CD4-positive, alpha-beta T cell treated with Interleukin-6 at 100 ng/mL for 8 hours (primary cell): Measurements from ENCODE around the gene CNFN.
"Not testable (repeated sequence)": the region's sequence is repeated elsewhere in the genome, so short reads cannot be mapped to it uniquely, and the experiment has no call there.

Experiments used
- DNase-seq: peaks from one replicate; pipeline ENCODE4 v3.0.0-alpha.2; 2020; ENCODE audit warnings: mixed read lengths, low spot score

CNFN gene

DNA sequence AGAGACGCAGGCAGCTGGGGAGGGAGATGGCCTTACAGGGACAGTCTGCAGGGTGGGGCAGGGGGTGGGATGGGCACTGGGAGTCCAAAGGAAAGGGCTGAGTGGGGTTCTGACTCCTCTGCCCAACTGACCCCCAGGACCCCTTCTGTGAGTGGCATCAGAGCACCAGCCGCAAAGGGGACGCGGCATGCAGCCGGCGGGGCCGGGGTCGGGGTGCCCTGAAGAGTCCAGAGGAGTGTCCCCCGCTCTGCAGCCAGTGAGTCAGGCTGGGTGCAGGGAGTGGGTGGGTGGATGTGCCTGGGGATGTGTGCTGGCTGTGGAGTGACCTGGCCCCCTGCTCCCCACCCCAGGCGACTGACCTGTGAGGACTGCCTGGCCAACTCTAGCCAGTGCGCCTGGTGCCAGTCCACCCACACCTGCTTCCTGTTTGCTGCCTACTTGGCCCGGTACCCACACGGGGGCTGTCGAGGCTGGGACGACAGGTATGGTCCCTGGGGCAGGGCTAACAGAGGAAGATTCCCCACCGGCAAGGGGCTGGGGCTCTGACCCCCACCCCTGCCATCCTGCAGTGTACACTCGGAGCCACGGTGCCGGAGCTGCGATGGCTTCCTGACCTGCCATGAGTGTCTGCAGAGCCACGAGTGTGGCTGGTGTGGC is 38.9 kb downstream of the CNFN start:
- no peak for DNase-seq

DNA sequence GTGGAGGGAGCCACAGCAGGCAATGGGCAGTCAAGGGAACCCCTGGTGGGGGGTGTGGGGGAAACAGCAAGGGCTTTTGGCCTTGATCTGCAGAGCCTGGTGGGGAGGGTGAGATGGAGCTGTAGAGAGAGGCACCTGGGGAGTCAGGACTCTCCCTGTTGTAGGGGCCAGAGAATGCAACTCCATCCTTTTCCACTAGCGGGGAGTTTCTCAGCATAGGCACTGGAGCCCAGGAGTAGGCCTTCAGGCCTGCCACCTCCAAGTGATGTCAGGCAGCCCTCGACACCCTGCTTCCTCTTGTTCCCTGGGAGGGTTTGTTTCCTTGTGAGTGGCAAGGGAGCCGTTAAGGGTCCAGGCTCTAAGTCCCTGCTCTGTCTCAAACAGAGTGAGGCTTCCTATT is 39.7 kb downstream of the CNFN start:
- DNase-seq: no peak

DNA sequence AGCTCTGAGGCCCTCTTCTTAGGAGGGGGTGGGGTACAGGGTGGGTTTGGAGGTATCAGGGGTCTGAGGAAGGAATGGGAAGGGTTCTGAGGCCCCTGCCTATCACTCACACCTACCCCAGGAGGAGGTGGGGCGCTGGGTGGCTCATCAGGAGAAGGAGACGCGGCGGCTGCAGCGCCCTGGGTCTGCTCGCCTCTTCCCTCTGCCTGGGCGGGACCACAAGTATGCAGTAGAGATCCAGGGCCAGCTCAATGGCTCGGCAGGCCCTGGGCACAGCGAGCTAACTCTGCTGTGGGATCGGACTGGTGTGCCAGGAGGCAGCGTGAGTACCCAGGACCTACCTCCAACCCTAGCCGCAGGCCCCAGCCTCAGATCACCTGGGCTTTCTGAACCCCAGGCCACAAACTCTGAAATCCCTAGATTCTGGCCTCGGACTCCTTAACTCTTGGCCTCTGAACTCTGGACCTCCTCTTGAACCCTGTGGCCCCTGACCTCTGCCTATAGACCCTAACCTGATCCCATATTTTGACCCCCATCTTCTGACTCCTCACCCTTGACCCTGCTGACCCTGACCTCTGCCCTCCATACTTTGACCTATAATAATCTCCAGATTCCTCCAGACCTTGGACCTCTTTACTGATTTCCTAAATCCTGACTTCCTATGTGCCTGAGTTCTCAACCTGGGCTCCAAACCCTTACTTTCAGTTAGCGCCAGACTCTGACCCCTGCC is 40.6 kb downstream of the CNFN start:
- DNase-seq: no peak

DNA sequence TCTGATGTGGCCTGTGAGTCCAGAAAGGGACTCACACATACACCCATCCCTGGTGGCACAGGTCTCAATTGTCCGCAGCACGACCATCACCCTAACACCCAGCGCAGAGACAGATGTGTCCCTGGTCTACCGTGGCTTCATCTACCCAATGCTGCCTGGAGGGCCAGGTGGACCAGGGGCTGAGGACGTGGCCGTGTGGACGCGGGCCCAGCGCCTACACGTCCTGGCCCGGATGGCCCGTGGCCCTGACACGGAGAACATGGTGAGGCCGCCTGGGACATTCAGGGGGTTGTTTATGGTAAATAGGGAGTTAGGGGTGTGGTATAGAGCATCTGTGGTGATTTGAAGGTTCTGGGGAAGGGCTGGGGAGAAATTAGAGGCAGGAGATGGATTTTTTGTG is 41.9 kb downstream of the CNFN start:
- no peak for DNase-seq

DNA sequence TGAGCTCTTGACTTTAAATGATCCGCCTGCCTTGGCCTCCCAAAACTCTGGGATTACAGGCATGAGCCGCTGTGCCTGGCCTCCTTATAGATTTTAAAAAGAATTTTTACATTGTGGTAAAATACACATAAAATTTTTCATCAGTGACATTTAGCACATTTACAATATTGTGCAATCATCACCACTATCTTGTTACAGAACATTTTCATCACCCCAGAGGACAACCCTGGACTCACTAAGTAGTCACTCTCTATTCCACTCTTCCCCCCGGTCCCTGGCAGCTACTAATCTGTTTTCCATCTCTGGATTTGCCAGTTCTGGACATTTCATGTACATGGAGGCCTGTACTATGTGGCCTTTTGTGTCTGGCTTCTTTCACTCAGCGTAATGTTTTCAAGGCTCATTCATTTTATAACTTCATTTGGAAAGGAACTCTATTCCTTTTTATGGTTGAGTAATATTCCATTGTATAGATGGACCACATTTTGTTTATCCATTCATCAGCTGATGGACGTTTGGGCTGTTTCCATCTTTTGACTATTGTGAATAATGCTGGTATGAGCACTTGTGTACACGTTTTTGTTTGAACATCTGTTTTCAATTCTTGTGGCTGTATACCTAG is 44.8 kb downstream of the CNFN start:
- no peak for DNase-seq

DNA sequence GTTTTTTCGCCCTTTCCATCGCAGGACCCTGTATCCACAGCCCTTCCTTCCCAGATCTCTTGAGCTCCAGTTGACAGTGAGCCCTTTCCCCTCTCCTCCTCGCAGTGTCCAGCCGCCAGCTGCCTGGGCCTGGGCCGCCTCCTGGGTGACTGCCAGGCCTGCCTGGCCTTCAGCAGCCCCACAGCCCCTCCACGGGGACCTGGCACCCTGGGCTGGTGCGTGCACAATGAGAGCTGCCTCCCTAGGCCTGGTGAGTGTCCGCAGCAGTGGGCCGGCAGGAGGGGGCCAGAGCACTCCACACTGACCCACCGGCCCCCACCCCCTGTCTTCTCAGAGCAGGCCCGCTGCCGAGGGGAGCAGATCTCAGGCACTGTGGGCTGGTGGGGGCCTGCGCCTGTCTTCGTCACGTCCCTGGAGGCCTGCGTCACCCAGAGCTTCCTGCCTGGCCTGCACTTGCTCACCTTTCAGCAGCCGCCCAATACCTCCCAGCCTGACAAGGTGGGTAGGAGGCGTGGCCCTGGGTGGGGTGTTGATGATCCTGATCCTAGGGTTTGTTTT is 45.7 kb downstream of the CNFN start:
- no peak for DNase-seq

DNA sequence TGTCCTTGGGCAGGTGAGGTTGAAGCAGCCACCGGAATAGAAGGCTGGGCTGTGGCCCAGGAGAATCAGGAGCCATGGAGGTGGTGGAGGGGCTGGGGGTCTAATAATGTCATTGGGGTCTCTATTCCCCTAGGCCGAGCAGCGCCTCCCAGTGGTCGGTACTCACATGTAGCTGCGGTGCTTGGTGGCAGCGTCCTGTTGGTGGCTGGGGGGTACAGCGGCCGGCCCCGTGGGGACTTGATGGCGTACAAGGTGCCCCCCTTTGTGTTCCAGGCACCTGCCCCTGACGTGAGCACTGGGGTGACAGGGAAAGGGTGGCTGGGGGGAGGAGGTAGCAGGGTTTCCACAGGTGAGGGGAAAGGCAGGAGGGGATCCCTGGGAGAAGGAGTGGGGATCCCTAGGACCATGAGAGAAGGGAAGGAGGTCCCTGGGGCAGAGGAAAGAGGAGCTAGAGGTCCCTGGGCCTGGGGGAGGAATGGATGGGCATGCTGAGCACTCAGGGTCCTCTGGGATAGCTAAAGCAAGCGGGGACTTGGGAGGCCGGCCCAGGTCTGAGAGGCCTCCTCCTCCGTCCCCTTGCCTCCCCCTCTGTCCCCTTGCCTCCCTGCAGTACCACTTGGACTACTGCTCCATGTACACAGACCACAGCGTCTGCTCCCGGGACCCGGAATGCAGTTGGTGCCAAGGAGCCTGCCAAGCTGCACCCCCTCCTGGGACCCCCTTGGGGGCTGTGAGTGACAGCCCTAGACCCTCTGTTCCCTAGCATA is 46.6 kb downstream of the CNFN start:
- no peak for DNase-seq

DNA sequence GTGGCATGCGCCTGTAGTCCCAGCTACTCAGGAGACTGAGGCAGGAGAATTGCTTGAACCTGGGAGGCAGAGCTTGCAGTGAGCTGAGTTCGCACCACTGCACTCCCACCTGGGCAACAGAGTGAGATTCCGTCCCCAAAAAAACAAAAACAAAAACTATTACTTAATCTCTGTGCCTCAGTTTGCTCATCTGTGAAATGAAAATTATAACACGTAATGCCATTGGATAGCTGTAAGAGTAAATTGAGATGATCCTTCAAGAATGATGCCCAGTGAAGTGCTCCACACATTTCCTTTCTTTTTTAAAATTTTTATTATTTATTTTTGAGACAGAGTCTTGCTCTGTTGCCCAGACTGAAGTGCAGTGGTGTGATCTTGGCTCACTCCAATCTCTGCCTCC is 50.2 kb downstream of the CNFN start:
- not testable (repeated sequence) for DNase-seq

DNA sequence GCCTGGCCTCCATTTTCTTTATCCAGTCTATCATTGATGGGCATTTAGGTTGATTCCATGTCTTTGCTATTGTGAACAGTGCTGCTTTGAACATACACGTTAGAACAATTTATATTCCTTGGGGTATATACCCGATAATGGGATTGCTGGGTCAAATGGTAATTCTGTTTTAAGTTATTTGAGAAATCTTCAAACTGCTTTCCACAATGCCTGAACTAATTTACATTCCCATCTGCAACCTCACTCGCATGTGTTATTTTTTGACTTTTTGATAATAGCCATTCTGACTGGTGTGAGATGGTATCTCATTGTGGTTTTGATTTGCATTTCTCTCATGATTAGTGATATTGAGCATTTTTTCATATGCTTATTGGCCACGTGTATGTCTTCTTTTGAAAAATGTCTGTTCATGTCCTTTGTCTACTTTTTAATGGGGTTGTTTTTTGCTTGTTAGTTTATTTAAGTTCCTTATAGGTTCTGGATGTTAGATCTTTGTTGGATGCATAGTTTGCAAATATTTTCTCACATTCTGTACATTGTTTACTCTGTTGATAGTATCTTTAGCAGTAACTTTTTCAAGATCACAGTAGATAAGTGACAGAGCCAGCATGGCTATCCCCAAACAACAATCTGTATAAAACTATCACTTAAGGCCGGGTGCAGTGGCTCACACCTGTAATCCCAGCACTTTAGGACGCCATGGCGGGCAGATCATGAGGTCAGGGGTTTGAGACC is 50.8 kb downstream of the CNFN start:
- not testable (repeated sequence) for DNase-seq
